Right cardiac atrium (tissue), 5 donors: ENCODE measurements around the gene ZNF717. TPM values are rescaled to one million over a fixed set of nuclear protein-coding genes. Genes with fewer than 3 reads are reported as not detected.
"Not testable (repeated sequence)": the region's sequence is repeated elsewhere in the genome, so short reads cannot be mapped to it uniquely, and the experiment has no call there.

Experiments
- ATAC-seq, 2 donors: fragments of 200-7000 bp; cut with Tn5 transposase; one replicate each; pipeline versions ENCODE4 v1.8.0 to v1.9.1; 2020; ENCODE audit warnings: moderate library complexity in 2 of 2, mild to moderate bottlenecking in 1 of 2
- DNase-seq, 3 donors: peaks; one replicate each; pipeline ENCODE4 v3.0.0-alpha.2; 2020
- H3K27ac ChIP-seq: one replicate; pipeline ENCODE4 v1.5.1; 2013; ENCODE audit warnings: mild to moderate bottlenecking, low read length, control low read depth, moderate library complexity
- H3K27me3 ChIP-seq: one replicate; pipeline ENCODE4 v1.6.1; 2013; ENCODE audit not compliant: control insufficient read depth, insufficient read depth
- H3K4me1 ChIP-seq: one replicate; pipeline ENCODE4 v1.6.1; 2013; ENCODE audit warnings: low read length; ENCODE audit not compliant: control insufficient read depth, insufficient read depth
- H3K4me3 ChIP-seq: one replicate; pipeline ENCODE4 v1.5.1; 2013; ENCODE audit warnings: low read length, control low read depth
- H3K9me3 ChIP-seq: one replicate; pipeline ENCODE4 v1.6.1; 2013; ENCODE audit warnings: low read length; ENCODE audit not compliant: control insufficient read depth
- WGBS: extraction: QIAGEN DNeasy Blood & Tissue Kit; methylation state at CpG from one replicate; pipeline ENCODE4 v1.1.7; 2013; 5-methylcytosine and 5-hydroxymethylcytosine counted together
- intact Hi-C, 4 donors: fragments of 100-400 bp; cut with DNase I; formaldehyde crosslinking; loops; one replicate each; pipeline versions ENCODE4 v1.11.0 to v1.14.0; 2022 to 2023
- long read RNA-seq, 4 donors: library from polyadenylated mRNA; unstranded; transcript quantifications; one replicate each; pipeline ENCODE4 v2.0.0, GENCODE V29; 2020 to 2021
- polyA plus RNA-seq: library from polyadenylated mRNA; stranded (reverse); fragments of 200-250 nt; gene quantifications from one replicate; pipeline ENCODE4 v1.2.3, GENCODE V29; 2013
- total RNA-seq, 4 donors: library from RNA; stranded (reverse); fragmentation: NEBNext Ultra II Directional; extraction: Animal tissue kit (Norgen Biotek cat#: 25700); gene quantifications; one replicate each; pipeline ENCODE4 v1.2.1, GENCODE V29; 2021
- donor health status: healthy with polysubstance abuse.
- donor health status: DM: no; HTN: yes; CAD: no.
- donor health status: DM: no; HTN: no; CAD: no.
- donor health status: DM: no; HTN: yes; CAD: no; lungs with severe emphysema.
- donor health status: DM: yes; HTN: yes; CAD: no.

ZNF717 gene
- 1 to 10 TPM; 8.5 to 9.2 (median 9.2) TPM for total RNA-seq
- polyA plus RNA-seq = 4.5 TPM
- long read RNA-seq, donor 1, partial matches to known transcripts = 0 of 4 reads
- long read RNA-seq, donor 1, other reads (novel, unspliced or antisense) = 1 of 4 reads
- long read RNA-seq, donor 2, partial matches to known transcripts = 0 of 2 reads
- long read RNA-seq, donor 2, other reads (novel, unspliced or antisense) = 2 of 2 reads
- long read RNA-seq, donor 3, partial matches to known transcripts = 1 of 5 reads
- long read RNA-seq, donor 3, other reads (novel, unspliced or antisense) = 4 of 5 reads
- long read RNA-seq, donor 4, partial matches to known transcripts = 0 of 3 reads
- long read RNA-seq, donor 4, other reads (novel, unspliced or antisense) = 2 of 3 reads

DNA sequence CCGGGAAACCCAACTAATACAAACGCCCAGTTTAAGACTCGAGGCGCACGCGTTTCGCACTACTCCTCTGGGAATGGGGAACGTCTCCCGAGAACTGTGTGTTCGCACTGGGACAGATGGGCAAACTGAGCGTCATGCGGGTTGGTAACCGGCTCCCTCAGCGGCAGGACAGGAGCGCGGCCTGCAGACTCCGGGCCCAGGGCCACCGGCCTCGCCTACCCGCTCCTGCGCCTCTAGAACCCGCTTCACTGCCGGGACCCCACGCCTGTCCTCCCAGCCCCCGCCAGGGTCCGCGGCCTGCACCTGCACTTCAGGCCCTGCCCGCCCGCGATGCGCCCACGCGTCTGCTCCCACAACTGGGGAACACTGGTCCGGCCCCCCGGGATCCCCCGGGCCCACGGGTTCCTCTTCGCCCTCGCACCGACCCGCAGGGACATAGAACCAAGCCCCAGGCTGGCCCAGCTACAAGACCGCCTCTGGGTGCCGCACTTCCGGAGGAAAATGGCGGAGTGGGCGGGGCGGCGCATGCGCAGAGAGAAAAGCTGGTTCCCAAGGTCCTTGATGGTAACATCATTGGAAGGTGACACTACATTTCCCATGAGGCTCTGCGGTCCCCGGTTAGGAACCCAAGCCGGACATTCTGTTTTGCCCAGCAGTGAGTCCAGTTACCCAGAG is at the start of gene ZNF717:
TSS of gene ZNF717 (minus strand) at position 469 of the 675 bp plus-strand sequence. CDS start 2,187 bp downstream, outside the sequence.
- DNase-seq = peak; percentile 97 to 99 (median 97)
- Histone ChIP-seq H3K4me3 (peak within 1 kb of the TSS; percentile 70), H3K27ac (peak within 1 kb of the TSS; percentile 60)
- H3K27me3 ChIP-seq, H3K9me3 ChIP-seq, intact Hi-C loops, H3K4me1 ChIP-seq, ATAC-seq: not testable (repeated sequence)
- 4% methylated on average over 52 of the region's 52 CpGs for WGBS

DNA sequence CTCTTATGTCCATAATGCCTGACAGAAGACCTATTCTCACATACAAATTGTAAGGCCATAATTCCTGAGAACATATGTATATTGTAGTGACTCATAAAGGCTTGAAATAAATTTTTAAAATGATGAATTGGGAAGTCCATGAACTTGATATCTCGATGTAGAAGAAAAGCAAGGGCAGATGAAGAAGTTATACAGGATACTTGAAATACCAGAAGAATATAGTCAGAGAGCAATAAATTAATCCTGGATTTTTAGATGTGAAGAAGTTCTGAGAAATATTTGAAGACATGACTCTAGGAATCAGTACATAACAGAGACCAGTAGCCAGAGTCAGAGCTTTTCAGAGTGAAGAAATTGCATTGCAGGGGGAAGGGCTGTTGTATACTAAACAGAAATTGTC is 45.7 kb upstream of the ZNF717 start:
- H3K4me3 ChIP-seq, H3K9me3 ChIP-seq, H3K27ac ChIP-seq, H3K27me3 ChIP-seq, DNase-seq, intact Hi-C loops, ATAC-seq, H3K4me1 ChIP-seq: not testable (repeated sequence)
- WGBS = 81% methylated on average over 1 of the region's 1 CpG

DNA sequence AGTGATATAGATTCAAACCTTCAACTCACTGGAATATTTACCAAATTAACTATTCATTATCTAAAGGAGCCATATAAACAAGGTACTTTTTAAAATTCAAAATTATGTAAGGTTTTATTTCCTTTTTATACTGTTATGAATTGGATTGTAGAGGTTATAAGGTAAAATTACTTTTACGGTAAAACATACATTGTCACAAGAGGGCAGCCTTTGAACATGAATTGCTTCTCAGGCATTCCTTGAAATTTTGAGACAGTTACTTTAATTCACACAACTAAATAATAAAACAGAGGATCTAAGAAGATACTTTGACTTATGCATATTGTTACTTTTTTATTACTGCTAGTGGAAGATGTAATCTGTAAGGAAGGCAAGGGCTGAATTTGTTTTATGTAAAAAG is 32.7 kb upstream of the ZNF717 start:
- H3K9me3 ChIP-seq, intact Hi-C loops, H3K4me1 ChIP-seq, H3K27me3 ChIP-seq, ATAC-seq, H3K4me3 ChIP-seq, H3K27ac ChIP-seq, DNase-seq: not testable (repeated sequence)
- 62% methylated on average over 1 of the region's 1 CpG for WGBS

DNA sequence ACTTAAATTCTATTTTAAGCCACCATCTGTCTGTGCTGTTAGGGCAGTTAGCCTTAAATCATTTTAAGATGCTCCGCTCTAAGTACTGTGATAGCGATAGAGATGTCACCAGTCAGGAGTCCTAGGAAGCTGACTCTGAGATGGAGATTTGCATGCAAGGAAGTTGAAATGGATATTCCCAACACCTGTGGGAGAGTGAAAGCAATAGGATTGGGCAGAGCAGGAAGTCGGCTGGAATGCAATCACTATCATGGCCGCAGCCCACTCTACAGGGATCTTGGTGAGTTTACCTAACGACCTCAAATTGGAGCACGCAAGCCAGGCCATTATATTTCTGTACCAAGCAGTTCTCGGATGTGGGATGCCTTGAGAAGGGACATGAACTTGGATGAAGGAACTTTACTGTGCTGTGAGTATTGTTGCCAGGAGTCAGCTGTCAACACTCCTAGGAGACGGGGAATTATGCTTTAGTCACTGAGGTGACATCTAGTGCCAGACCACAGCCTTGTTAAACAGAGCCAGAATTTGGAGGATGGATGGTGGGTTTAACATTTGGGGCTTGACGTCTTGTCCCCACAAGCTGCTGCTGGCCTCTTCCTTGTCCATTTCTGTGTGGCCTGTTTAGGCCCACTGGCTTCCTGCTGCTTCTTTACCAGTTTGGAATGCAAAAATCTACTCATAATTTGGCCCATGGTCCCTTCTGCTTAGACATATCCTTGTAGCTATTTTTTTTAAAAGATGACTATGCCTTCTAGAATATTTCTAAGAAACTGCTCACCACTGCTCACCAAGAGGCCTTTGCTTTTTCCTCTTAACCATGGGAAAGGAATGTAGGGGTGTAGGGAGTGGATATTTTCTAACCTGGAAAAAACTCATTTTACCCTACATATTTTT is 31.2 kb upstream of the ZNF717 start:
- H3K4me3 ChIP-seq, H3K27ac ChIP-seq, ATAC-seq, intact Hi-C loops, H3K4me1 ChIP-seq, H3K27me3 ChIP-seq, DNase-seq, H3K9me3 ChIP-seq: not testable (repeated sequence)
- 40% methylated on average over 9 of the region's 9 CpGs for WGBS

DNA sequence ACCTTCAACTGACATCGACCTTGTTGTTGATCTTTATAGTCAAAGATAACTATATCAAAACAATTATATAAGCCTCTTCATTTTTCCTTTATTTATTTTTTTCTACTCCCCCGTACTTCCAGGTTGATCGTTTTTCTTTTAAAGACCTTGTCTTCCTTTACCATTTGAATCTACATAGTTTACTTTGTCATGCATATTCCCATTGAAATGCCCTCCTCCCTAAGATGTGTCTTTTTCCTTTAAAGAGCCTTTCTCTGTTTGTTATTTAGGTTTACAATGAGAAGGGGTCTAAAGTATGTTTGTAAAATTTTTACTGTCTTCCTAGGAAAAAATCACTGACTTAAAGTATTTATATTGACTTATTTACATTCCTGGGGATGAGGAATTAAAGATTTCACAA is 29.4 kb upstream of the ZNF717 start:
- DNase-seq (no peak), ATAC-seq (no peak)
- no peaks in the 10 kb centered on the region for H3K4me1 ChIP-seq
- intact Hi-C loops = no loop called here
- 35% methylated on average over 3 of the region's 3 CpGs for WGBS
- H3K4me3 ChIP-seq = no peak overlapping the region
- H3K27ac ChIP-seq = no peak overlapping the region
- H3K9me3 ChIP-seq = no peaks in the 10 kb centered on the region
- H3K27me3 ChIP-seq = no peaks in the 10 kb centered on the region

DNA sequence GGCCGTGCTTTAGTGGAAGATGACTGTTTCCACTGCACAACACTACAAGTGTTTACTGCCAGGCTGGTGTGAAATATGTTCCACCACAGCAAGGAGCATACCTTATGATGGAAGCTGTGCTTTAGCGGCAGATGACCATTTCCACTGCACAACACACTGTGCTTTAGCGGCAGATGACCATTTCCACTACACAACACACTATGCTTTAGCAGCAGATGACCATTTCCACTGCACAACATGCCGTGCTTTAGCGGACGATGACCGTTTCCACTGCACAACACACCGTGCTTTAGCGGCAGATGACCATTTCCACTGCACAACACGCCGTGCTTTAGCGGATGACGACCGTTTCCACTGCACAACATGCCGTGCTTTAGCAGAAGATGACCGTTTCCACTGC is 2.8 kb downstream of the ZNF717 start:
- ATAC-seq (no peak), DNase-seq (no peak)
- Histone ChIP-seq H3K27me3 (no peaks in the 10 kb centered on the region), H3K27ac (no peak overlapping the region), H3K4me3 (no peak overlapping the region), H3K9me3 (no peaks in the 10 kb centered on the region), H3K4me1 (peaks cover 3% of the 10 kb centered on the region)
- 97% methylated on average over 16 of the region's 16 CpGs for WGBS
- intact Hi-C loops = no loop called here

DNA sequence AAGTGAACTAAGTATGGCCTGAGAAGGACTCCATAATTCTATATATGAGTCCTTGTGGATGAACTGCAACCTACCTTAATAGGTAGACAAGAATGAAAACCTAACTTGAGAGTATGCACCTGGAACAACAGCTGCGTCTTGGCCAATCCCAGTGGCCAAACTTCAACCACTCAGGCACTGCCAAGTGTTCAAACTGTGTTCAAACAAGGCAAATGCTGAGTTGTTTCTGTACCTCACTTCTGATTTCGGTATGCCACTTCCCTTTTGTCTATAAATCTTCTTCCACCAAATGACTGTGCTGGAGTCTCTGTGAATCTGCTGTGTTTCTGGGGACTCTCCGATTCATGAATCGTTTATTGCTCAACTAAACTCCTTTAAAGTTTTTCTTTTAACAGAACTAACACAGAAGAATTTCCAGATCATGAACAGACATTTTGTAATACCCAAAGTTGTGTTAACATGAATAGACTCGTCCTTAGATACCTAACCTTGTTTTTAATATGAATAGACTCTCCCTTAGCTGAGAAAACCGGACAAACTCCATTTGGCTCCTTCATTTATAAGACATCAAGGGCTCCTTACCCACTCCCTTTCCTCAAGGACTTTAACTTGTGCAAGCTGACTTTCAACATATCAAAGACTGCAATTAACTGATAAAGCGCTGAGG is 4.1 kb downstream of the ZNF717 start:
- intact Hi-C loops = no loop called here
- peaks cover 3% of the 10 kb centered on the region for H3K4me1 ChIP-seq
- WGBS = 83% methylated on average over 7 of the region's 7 CpGs
- H3K27ac ChIP-seq = no peak overlapping the region
- H3K9me3 ChIP-seq = no peaks in the 10 kb centered on the region
- no peak overlapping the region for H3K4me3 ChIP-seq
- H3K27me3 ChIP-seq = no peaks in the 10 kb centered on the region
- DNase-seq (no peak), ATAC-seq (no peak)

DNA sequence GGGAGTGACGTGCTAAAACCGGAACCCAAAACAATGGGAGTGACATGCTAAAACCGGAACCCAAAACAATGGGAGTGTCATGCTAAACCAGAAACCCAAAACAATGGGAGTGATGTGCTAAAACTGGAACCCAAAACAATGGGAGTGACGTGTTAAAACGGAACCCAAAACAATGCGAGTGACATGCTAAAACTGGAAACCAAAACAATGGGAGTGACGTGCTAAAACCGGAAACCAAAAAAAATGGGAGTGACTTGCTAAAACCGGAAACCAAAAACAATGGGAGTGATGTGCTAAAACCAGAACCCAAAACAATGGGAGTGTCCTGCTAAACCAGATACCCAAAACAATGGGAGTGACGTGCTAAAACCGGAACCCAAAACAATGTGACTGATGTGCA is 7.6 kb downstream of the ZNF717 start:
- intact Hi-C loops, ATAC-seq, H3K9me3 ChIP-seq, H3K27ac ChIP-seq, H3K27me3 ChIP-seq, DNase-seq, H3K4me3 ChIP-seq, H3K4me1 ChIP-seq: not testable (repeated sequence)
- WGBS = 84% methylated on average over 11 of the region's 11 CpGs

DNA sequence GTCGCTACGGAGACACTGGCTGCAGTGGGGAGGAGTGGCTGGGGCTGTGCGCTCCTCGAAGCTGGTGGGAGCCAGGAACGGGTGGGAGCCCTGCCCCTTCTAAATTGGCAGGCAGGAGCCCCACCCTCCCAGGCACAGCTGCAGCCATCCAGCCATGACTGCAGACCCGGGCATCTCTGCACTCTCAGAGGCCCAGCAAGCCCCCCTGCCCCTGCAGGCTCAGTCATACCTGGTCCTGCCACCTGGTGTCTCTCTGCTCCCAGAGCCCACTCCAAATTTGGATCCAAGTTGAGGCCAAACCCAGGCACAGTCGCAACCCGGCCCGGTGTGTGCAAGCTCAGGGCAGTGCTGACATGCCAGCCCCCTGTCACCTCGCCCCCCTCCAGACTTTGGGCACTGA is 13.7 kb downstream of the ZNF717 start:
- H3K9me3 ChIP-seq, H3K27ac ChIP-seq, ATAC-seq, H3K4me1 ChIP-seq, H3K27me3 ChIP-seq, DNase-seq, intact Hi-C loops, H3K4me3 ChIP-seq: not testable (repeated sequence)
- WGBS = 92% methylated on average over 10 of the region's 10 CpGs

DNA sequence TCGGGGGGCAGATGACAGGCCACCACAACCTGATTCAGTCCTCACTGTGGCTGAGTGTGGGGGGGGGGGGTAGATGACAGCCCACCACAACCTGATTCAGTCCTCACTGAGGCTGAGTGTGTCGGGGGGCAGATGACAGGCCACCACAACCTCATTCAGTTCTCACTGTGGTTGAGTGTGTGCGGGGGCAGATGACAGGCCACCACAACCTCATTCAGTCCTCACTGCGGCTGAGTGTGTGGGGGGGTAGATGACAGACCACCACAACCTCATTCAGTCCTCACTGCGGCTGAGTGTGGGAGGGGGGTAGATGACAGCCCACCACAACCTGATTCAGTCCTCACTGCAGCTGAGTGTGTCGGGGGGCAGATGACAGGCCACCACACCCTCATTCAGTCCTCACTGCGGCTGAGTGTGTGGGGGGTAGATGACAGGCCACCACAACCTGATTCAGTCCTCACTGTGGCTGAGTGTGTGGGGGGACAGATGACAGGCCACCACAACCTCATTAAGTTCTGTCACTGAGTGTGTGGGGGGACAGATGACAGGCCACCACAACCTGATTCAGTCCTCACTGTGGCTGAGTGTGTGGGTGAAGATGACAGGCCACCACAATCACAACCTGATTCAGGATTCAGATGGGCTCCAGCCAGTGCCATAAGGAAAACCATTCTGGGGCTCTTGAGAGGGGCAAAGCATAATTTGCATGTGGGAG is 16.9 kb downstream of the ZNF717 start:
- 96% methylated on average over 7 of the region's 7 CpGs for WGBS
- Histone ChIP-seq H3K4me1 (peaks cover 2% of the 10 kb centered on the region), H3K27ac (no peak overlapping the region), H3K27me3 (no peaks in the 10 kb centered on the region), H3K9me3 (no peaks in the 10 kb centered on the region), H3K4me3 (no peak overlapping the region)
- ATAC-seq (no peak), DNase-seq (no peak)
- intact Hi-C loops = no loop called here
